OCI-LY1 (cell line): ENCODE results near the gene FAM83F.

Experiments
- H2AFZ ChIP-seq: fragments of 200-600 bp; sonication (generic), shearing (Covaris generic); 2 replicates; pipeline ENCODE4 v1.6.0; 2014; ENCODE audit warnings: antibody characterized with exemption, mild to moderate bottlenecking, low read length
- H3F3A ChIP-seq: fragments of 200-600 bp; sonication (generic), shearing (Covaris generic); 2 replicates; pipeline ENCODE4 v1.6.0; 2014; ENCODE audit warnings: mild to moderate bottlenecking, antibody characterized with exemption, low read length, moderate library complexity; ENCODE audit not compliant: insufficient read depth
- H3K27ac ChIP-seq: fragments of 200-600 bp; sonication (generic); 2 replicates; pipeline ENCODE4 v1.5.1; 2014; ENCODE audit warnings: low read length, mixed run types, mild to moderate bottlenecking, low read depth; ENCODE audit not compliant: poor library complexity, severe bottlenecking
- H3K27me3 ChIP-seq: fragments of 200-600 bp; sonication (generic); 2 replicates; pipeline ENCODE4 v1.6.0; 2014; ENCODE audit warnings: antibody characterized with exemption, mild to moderate bottlenecking, low read length, moderate library complexity; ENCODE audit not compliant: insufficient read depth
- H3K36me3 ChIP-seq: fragments of 200-600 bp; sonication (generic); 2 replicates; pipeline ENCODE4 v1.6.1; 2014; ENCODE audit warnings: mild to moderate bottlenecking, antibody characterized with exemption, low read length, moderate library complexity, mixed read lengths; ENCODE audit not compliant: insufficient read depth
- H3K4me1 ChIP-seq: fragments of 200-600 bp; sonication (generic); 2 replicates; pipeline ENCODE4 v1.5.1; 2014; ENCODE audit warnings: mild to moderate bottlenecking, low read length, moderate library complexity; ENCODE audit not compliant: insufficient read depth, severe bottlenecking
- H3K4me2 ChIP-seq: fragments of 200-600 bp; sonication (generic), shearing (Covaris generic); 2 replicates; pipeline ENCODE4 v1.6.1; 2014; ENCODE audit warnings: low read length
- H3K4me3 ChIP-seq: fragments of 200-600 bp; sonication (generic); 2 replicates; pipeline ENCODE4 v1.5.1; 2014; ENCODE audit warnings: low read length, low read depth, mild to moderate bottlenecking, mixed read lengths; ENCODE audit not compliant: poor library complexity, severe bottlenecking
- H3K79me2 ChIP-seq: fragments of 200-600 bp; shearing (Covaris generic); 2 replicates; pipeline ENCODE4 v1.6.1; 2016; ENCODE audit warnings: mixed run types, low read length, mixed read lengths; ENCODE audit not compliant: insufficient read depth
- H3K9ac ChIP-seq: fragments of 200-600 bp; sonication (generic), shearing (Covaris generic); 2 replicates; pipeline ENCODE4 v1.6.1; 2014; ENCODE audit warnings: mild to moderate bottlenecking, low read length, mixed read lengths
- H3K9me2 ChIP-seq: fragments of 200-600 bp; sonication (generic), shearing (Covaris generic); 2 replicates; pipeline ENCODE4 v1.6.1; 2014; ENCODE audit warnings: low read depth, mild to moderate bottlenecking, low read length, mixed read lengths
- H3K9me3 ChIP-seq: fragments of 200-600 bp; shearing (Covaris generic); 2 replicates; pipeline ENCODE4 v1.6.1; 2014; ENCODE audit warnings: low read length, mixed read lengths
- H4K20me1 ChIP-seq: fragments of 200-600 bp; sonication (generic), shearing (Covaris generic); 2 replicates; pipeline ENCODE4 v1.6.0; 2016; ENCODE audit warnings: mild to moderate bottlenecking, low read length; ENCODE audit not compliant: insufficient read depth
- CTCF ChIP-seq: fragments of 200-600 bp; sonication (generic), shearing (Covaris generic); IDR thresholded peaks from 2 replicates; pipeline ENCODE4 v1.5.1; 2017; ENCODE audit warnings: mild to moderate bottlenecking, antibody characterized with exemption, low read length, moderate library complexity, mixed read lengths
- EZH2 ChIP-seq: fragments of 200-600 bp; sonication (generic), shearing (Covaris generic); IDR thresholded peaks from 2 replicates; pipeline ENCODE4 v1.8.0; 2017; ENCODE audit warnings: borderline replicate concordance, mixed run types, mild to moderate bottlenecking, antibody characterized with exemption, low read length, moderate library complexity, mixed read lengths

FAM83F gene

GRCh38 chr22:40007853-40008710, 13.3 kb downstream of the FAM83F start:
- Histone ChIP-seq H3F3A (no peaks in the 10 kb centered on the region), H3K27ac (no peak overlapping the region), H3K4me2 (no peak overlapping the region), H3K9ac (no peak overlapping the region), H3K4me3 (no peak overlapping the region), H3K9me3 (no peaks in the 10 kb centered on the region), H3K79me2 (no peaks in the 10 kb centered on the region), H3K27me3 (peaks cover 12% of the 10 kb centered on the region; the same call in 1 of the 2 replicates), H3K9me2 (no peaks in the 10 kb centered on the region), H4K20me1 (no peaks in the 10 kb centered on the region), H3K36me3 (no peaks in the 10 kb centered on the region), H2AFZ (no peak overlapping the region), H3K4me1 (no peaks in the 10 kb centered on the region)
- no peak for TF ChIP-seq CTCF
- no peak for TF ChIP-seq EZH2

GRCh38 chr22:40008726-40009291, 14.1 kb downstream of the FAM83F start:
- Histone ChIP-seq H3K36me3 (no peaks in the 10 kb centered on the region), H3K9ac (no peak overlapping the region), H4K20me1 (no peaks in the 10 kb centered on the region), H3K4me2 (no peak overlapping the region), H3K79me2 (no peaks in the 10 kb centered on the region), H3K9me2 (no peaks in the 10 kb centered on the region), H3K9me3 (no peaks in the 10 kb centered on the region), H3K4me3 (no peak overlapping the region), H3K4me1 (no peaks in the 10 kb centered on the region), H2AFZ (no peak overlapping the region), H3K27ac (no peak overlapping the region), H3F3A (no peaks in the 10 kb centered on the region), H3K27me3 (peaks cover 9% of the 10 kb centered on the region; the same call in 1 of the 2 replicates)
- TF ChIP-seq CTCF (no peak), EZH2 (no peak)

GRCh38 chr22:40009292-40009774, 14.6 kb downstream of the FAM83F start:
- Histone ChIP-seq H3K36me3 (no peaks in the 10 kb centered on the region), H3K9ac (no peak overlapping the region), H3K79me2 (no peaks in the 10 kb centered on the region), H2AFZ (no peak overlapping the region), H3K9me3 (no peaks in the 10 kb centered on the region), H3K4me1 (no peaks in the 10 kb centered on the region), H3K9me2 (no peaks in the 10 kb centered on the region), H3F3A (no peaks in the 10 kb centered on the region), H3K4me3 (no peak overlapping the region), H4K20me1 (no peaks in the 10 kb centered on the region), H3K27me3 (peaks cover 9% of the 10 kb centered on the region; the same call in 1 of the 2 replicates), H3K4me2 (no peak overlapping the region), H3K27ac (no peak overlapping the region)
- no peak for TF ChIP-seq EZH2
- no peak for TF ChIP-seq CTCF
